ENCODE data around the gene TOMM70. TPM values are rescaled to one million over a fixed set of nuclear protein-coding genes. Genes with fewer than 3 reads are reported as not detected.

Gene TOMM70
- total and polyA plus RNA-seq, 2 of the 13 experiments (the other 11 are each of a cell fraction or from before 2014, with no cell fraction given): 27.0 to 77.2 TPM

DNA sequence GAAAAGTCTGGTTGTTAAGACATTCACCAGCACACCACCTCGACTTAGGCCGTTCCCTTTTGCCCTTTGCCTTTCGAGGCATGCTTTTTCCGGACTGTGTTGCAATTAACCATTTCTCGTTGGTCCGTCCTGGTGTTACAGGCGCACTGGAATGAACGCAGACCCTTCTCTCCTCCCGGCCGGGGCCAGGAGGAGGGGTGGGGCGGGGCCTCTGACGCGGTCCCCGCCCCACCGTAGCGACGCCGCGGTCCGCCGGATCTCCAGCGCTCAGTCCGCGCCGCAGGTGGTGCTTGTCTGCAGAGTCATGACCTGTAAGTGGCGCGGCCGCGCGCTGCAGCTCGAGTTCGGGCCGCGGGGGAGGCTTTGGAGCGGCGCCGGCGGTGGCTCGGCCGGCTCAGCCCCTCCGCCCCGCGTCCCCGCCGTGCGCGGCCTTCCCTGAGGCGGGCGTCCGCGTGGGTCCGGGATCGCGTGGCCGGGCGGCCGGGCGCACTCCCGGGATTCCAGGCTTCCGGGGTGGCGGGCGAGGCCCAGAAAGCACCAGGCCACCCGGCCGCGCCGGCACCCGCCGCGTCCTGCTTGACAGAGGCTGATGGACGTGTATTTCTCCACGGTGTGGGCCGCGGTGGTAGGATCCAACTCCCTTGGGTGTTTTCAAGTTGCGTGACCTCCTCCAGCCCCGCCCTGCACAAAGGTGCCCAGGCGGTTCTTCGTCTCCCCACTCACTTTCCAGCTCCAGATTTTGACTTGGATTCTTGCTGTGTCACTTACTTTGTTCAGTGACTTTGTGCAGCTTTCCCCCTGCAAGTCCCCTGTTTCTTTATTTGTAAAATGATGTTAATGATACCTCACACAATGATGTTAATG, 66.2 kb downstream of the TOMM70 start, which contains the start of gene NIT2 (continued):
- TF ChIP-seq, protein P1, sequence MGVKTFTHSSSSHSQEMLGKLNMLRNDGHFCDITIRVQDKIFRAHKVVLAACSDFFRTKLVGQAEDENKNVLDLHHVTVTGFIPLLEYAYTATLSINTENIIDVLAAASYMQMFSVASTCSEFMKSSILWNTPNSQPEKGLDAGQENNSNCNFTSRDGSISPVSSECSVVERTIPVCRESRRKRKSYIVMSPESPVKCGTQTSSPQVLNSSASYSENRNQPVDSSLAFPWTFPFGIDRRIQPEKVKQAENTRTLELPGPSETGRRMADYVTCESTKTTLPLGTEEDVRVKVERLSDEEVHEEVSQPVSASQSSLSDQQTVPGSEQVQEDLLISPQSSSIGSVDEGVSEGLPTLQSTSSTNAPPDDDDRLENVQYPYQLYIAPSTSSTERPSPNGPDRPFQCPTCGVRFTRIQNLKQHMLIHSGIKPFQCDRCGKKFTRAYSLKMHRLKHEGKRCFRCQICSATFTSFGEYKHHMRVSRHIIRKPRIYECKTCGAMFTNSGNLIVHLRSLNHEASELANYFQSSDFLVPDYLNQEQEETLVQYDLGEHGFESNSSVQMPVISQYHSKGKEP (CRISPR knock-in tag; IDR thresholded peaks at IDR 0.05): no peak
- no peak for TF ChIP-seq ZNF567 (CRISPR knock-in tag; IDR thresholded peaks at IDR 0.05; ENCODE audit: borderline replicate concordance)
- no peak for TF ChIP-seq ZNF550 (CRISPR knock-in tag; IDR thresholded peaks at IDR 0.05; ENCODE audit: borderline replicate concordance)
- peak; percentile 62; the same call in 1 of the 2 replicates for TF ChIP-seq MIXL1 (CRISPR knock-in tag; IDR thresholded peaks at IDR 0.05)
- peak; percentile 92 for TF ChIP-seq HOXA5 (CRISPR knock-in tag; IDR thresholded peaks at IDR 0.05)
- TF ChIP-seq ZNF136 (CRISPR knock-in tag; IDR thresholded peaks at IDR 0.05; ENCODE audit: low read depth): no peak
- TF ChIP-seq, protein P2, sequence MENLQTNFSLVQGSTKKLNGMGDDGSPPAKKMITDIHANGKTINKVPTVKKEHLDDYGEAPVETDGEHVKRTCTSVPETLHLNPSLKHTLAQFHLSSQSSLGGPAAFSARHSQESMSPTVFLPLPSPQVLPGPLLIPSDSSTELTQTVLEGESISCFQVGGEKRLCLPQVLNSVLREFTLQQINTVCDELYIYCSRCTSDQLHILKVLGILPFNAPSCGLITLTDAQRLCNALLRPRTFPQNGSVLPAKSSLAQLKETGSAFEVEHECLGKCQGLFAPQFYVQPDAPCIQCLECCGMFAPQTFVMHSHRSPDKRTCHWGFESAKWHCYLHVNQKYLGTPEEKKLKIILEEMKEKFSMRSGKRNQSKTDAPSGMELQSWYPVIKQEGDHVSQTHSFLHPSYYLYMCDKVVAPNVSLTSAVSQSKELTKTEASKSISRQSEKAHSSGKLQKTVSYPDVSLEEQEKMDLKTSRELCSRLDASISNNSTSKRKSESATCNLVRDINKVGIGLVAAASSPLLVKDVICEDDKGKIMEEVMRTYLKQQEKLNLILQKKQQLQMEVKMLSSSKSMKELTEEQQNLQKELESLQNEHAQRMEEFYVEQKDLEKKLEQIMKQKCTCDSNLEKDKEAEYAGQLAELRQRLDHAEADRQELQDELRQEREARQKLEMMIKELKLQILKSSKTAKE (CRISPR knock-in tag; IDR thresholded peaks at IDR 0.05; ENCODE audit: borderline replicate concordance): no peak
- peak; percentile 87 for TF ChIP-seq SALL2 (CRISPR knock-in tag; IDR thresholded peaks at IDR 0.05)
- no peak for TF ChIP-seq CAMTA2 (CRISPR knock-in tag; IDR thresholded peaks at IDR 0.05; ENCODE audit: borderline replicate concordance)
- TF ChIP-seq ZNF3 (CRISPR knock-in tag; IDR thresholded peaks at IDR 0.05): no peak
- TF ChIP-seq ZNF160 (CRISPR knock-in tag; IDR thresholded peaks at IDR 0.05): peak; percentile 56; the same call in 1 of the 2 replicates
- no peak for TF ChIP-seq ZNF460 (CRISPR knock-in tag; IDR thresholded peaks at IDR 0.05; ENCODE audit: borderline replicate concordance)
- TF ChIP-seq, protein P3, sequence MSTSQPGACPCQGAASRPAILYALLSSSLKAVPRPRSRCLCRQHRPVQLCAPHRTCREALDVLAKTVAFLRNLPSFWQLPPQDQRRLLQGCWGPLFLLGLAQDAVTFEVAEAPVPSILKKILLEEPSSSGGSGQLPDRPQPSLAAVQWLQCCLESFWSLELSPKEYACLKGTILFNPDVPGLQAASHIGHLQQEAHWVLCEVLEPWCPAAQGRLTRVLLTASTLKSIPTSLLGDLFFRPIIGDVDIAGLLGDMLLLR (CRISPR knock-in tag; IDR thresholded peaks at IDR 0.05): peak; percentile 27; the same call in 1 of the 2 replicates
- TF ChIP-seq, protein P4, sequence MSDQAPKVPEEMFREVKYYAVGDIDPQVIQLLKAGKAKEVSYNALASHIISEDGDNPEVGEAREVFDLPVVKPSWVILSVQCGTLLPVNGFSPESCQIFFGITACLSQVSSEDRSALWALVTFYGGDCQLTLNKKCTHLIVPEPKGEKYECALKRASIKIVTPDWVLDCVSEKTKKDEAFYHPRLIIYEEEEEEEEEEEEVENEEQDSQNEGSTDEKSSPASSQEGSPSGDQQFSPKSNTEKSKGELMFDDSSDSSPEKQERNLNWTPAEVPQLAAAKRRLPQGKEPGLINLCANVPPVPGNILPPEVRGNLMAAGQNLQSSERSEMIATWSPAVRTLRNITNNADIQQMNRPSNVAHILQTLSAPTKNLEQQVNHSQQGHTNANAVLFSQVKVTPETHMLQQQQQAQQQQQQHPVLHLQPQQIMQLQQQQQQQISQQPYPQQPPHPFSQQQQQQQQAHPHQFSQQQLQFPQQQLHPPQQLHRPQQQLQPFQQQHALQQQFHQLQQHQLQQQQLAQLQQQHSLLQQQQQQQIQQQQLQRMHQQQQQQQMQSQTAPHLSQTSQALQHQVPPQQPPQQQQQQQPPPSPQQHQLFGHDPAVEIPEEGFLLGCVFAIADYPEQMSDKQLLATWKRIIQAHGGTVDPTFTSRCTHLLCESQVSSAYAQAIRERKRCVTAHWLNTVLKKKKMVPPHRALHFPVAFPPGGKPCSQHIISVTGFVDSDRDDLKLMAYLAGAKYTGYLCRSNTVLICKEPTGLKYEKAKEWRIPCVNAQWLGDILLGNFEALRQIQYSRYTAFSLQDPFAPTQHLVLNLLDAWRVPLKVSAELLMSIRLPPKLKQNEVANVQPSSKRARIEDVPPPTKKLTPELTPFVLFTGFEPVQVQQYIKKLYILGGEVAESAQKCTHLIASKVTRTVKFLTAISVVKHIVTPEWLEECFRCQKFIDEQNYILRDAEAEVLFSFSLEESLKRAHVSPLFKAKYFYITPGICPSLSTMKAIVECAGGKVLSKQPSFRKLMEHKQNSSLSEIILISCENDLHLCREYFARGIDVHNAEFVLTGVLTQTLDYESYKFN (CRISPR knock-in tag; conservative IDR thresholded peaks at IDR 0.05): no peak
- no peak for TF ChIP-seq SETDB1 (CRISPR knock-in tag; IDR thresholded peaks at IDR 0.05; ENCODE audit: borderline replicate concordance)
- no peak for TF ChIP-seq RFX3 (CRISPR knock-in tag; IDR thresholded peaks at IDR 0.05)
- TF ChIP-seq MEF2D (CRISPR knock-in tag; IDR thresholded peaks at IDR 0.05): peak; percentile 57
